K562 (cell line): ENCODE results near the gene CARMIL1. TPM values are rescaled to one million over a fixed set of nuclear protein-coding genes. Genes with fewer than 3 reads are reported as not detected.

Experiments used
- ATAC-seq: fragments of 200-7000 bp; cut with Tn5 transposase; 3 replicates; pipeline ENCODE4 v1.9.1; 2020; ENCODE audit warnings: moderate library complexity
- BruUV-seq: library from RNA; stranded (reverse); fragments of 400-500 nt; replicated peaks from 2 replicates; lab custom pipeline; 2021; lab: Mats Ljungman, UMichigan
- CTCF ChIA-PET: fragments of 300-600 bp; formaldehyde crosslinking; extraction: SDS; loops from one replicate; lab custom pipeline; 2021; ENCODE audit warnings: low intra/inter-chr PET ratio; lab: Yijun Ruan, JAX
- POLR2A ChIA-PET: fragments of 300-600, 350-650 bp; sonication (Branson Sonifier 250); formaldehyde crosslinking; extraction: SDS; loops from one replicate; lab custom pipeline; 2021; ENCODE audit warnings: antibody characterized with exemption, inconsistent platforms; lab: Yijun Ruan, JAX
- DNase-seq, 4 experiments: peaks; one replicate each; pipeline versions ENCODE4 v3.0.0 to v3.0.0-alpha.2; 2011 to 2018; ENCODE audit warnings: low spot score in 3 of 4, mixed read lengths in 3 of 4; ENCODE audit errors: extremely low read depth in 1 of 4
- FAIRE-seq: peaks from 2 replicates; lab custom pipeline; 2011; peaks lifted over from hg19 to GRCh38; lab: Jason Lieb, UNC
- H2AFZ ChIP-seq: 2 replicates; pipeline ENCODE4 v1.6.0; 2011; ENCODE audit warnings: low read depth, low read length, control low read depth, inconsistent platforms
- H3K27ac ChIP-seq: fragments of 200-600 bp; 3 replicates; pipeline ENCODE4 v1.8.0; 2011; ENCODE audit warnings: low read depth, mild to moderate bottlenecking, control low read depth, inconsistent platforms, low read length, moderate library complexity, mixed read lengths; ENCODE audit errors: extremely low read depth
- H3K27me3 ChIP-seq, 2 experiments: fragments of 300-600 bp in 1 of 2; 2 replicates in 1 of 2; 3 replicates in 1 of 2; pipeline versions ENCODE4 v1.6.0 to v1.8.0; 2011; ENCODE audit warnings: inconsistent platforms in 2 of 2, low read length in 2 of 2, mild to moderate bottlenecking in 1 of 2, mixed read lengths in 1 of 2, moderate library complexity in 1 of 2; ENCODE audit not compliant: control insufficient read depth in 2 of 2, insufficient read depth in 2 of 2
- H3K36me3 ChIP-seq: fragments of 300-600 bp; 3 replicates; pipeline ENCODE4 v1.8.0; 2011; ENCODE audit warnings: mild to moderate bottlenecking, low read length, inconsistent platforms; ENCODE audit not compliant: control insufficient read depth, insufficient read depth
- H3K4me1 ChIP-seq, 2 experiments: fragments of 200-600 bp in 1 of 2; replicated peaks in 1 of 2; 2 replicates in 1 of 2; 3 replicates in 1 of 2; pipeline versions ENCODE4 v1.5.1 to v1.8.0; 2011; ENCODE audit warnings: inconsistent platforms in 2 of 2, low read length in 2 of 2, mild to moderate bottlenecking in 1 of 2, mixed read lengths in 1 of 2, moderate library complexity in 1 of 2; ENCODE audit not compliant: control insufficient read depth in 2 of 2, insufficient read depth in 2 of 2
- H3K4me2 ChIP-seq: 2 replicates; pipeline ENCODE4 v1.6.1; 2011; ENCODE audit warnings: low read length, control low read depth, inconsistent platforms, mixed read lengths; ENCODE audit not compliant: insufficient read depth
- H3K4me3 ChIP-seq: fragments of 200-600 bp; sonication (generic), shearing (Covaris generic); 2 replicates; pipeline ENCODE4 v1.5.1; 2016; ENCODE audit warnings: control low read depth, inconsistent platforms
- H3K79me2 ChIP-seq: fragments of 200-600 bp; 3 replicates; pipeline ENCODE4 v1.8.0; 2011; ENCODE audit warnings: low read length, inconsistent platforms; ENCODE audit not compliant: control insufficient read depth, insufficient read depth
- H3K9ac ChIP-seq, 2 experiments: 2 replicates each; pipeline versions ENCODE4 v1.6.0 to v1.6.1; 2011; ENCODE audit warnings: low read depth in 2 of 2, low read length in 2 of 2, control low read depth in 1 of 2, inconsistent platforms in 1 of 2, mild to moderate bottlenecking in 1 of 2, mixed read lengths in 1 of 2; ENCODE audit not compliant: insufficient read depth in 1 of 2
- H3K9me1 ChIP-seq: one replicate; pipeline ENCODE4 v1.6.0; 2011; ENCODE audit warnings: inconsistent platforms, mild to moderate bottlenecking, low read length, moderate library complexity; ENCODE audit not compliant: control insufficient read depth, insufficient read depth
- H3K9me3 ChIP-seq: replicated peaks from 2 replicates; pipeline ENCODE4 v1.5.1; 2011; ENCODE audit warnings: low read depth, low read length, inconsistent platforms; ENCODE audit not compliant: control insufficient read depth, insufficient read depth
- H4K20me1 ChIP-seq: replicated peaks from 2 replicates; pipeline ENCODE4 v1.6.1; 2011; ENCODE audit warnings: low read length, inconsistent platforms, mixed read lengths; ENCODE audit not compliant: control insufficient read depth, insufficient read depth
- CBX3 ChIP-seq, 2 experiments: IDR thresholded peaks; 1 replicate in 1 of 2; 2 replicates in 1 of 2; pipeline ENCODE4 v1.6.1; 2012; ENCODE audit warnings: inconsistent platforms in 2 of 2, low read length in 2 of 2, borderline replicate concordance in 1 of 2, control low read depth in 1 of 2
- EHMT2 ChIP-seq: fragments of 450-650 bp; IDR thresholded peaks from 2 replicates; pipeline ENCODE4 v1.6.1; 2018; ENCODE audit warnings: antibody characterized with exemption
- EP400 ChIP-seq: fragments of 450-650 bp; IDR thresholded peaks from 2 replicates; pipeline ENCODE4 v1.6.1; 2017; ENCODE audit warnings: antibody characterized with exemption, mild to moderate bottlenecking, moderate library complexity
- KHSRP ChIP-seq: fragments of 450-650 bp; IDR thresholded peaks from 2 replicates; pipeline ENCODE4 v1.6.1; 2017
- POLR3A ChIP-seq: IDR thresholded peaks from 2 replicates; pipeline ENCODE4 v1.6.1; 2011; ENCODE audit warnings: borderline replicate concordance, mild to moderate bottlenecking, moderate library complexity; ENCODE audit not compliant: insufficient read length, insufficient read depth; ENCODE audit errors: extremely low read depth
- PRPF4 ChIP-seq: fragments of 200-400 bp; formaldehyde crosslinking; IDR thresholded peaks from one replicate; pipeline ENCODE4 v1.6.1; 2017; ENCODE audit warnings: low read length, low read depth, mild to moderate bottlenecking; ENCODE audit not compliant: insufficient read depth, poor library complexity, severe bottlenecking
- PYGO2 ChIP-seq: fragments of 450-650 bp; IDR thresholded peaks from 2 replicates; pipeline ENCODE4 v1.6.1; 2016; ENCODE audit warnings: mild to moderate bottlenecking, missing genetic modification characterization, moderate library complexity, missing compliant biosample characterization
- RCOR1 ChIP-seq, 2 experiments: IDR thresholded peaks; 2 replicates each; pipeline ENCODE4 v1.6.1; 2012; ENCODE audit warnings: low read depth in 2 of 2, low read length in 2 of 2, borderline replicate concordance in 1 of 2, improper control_type of control experiment in 1 of 2
- SAFB2 ChIP-seq: fragments of 200-400 bp; formaldehyde crosslinking; IDR thresholded peaks from 2 replicates; pipeline ENCODE4 v1.6.1; 2018; ENCODE audit warnings: borderline replicate concordance, low read length, low read depth, moderate library complexity; ENCODE audit not compliant: severe bottlenecking
- WGBS: fragments of 100-300 bp; shearing (Covaris generic); methylation state at CpG from one replicate; pipeline ENCODE4 v1.1.6; 2016; ENCODE audit warnings: low coverage, mixed read lengths; ENCODE audit not compliant: insufficient coverage; ENCODE audit errors: missing lambda C conversion rate; 5-methylcytosine and 5-hydroxymethylcytosine counted together
- in situ Hi-C: fragments of 300-500 bp; cut with MboI; formaldehyde crosslinking; loops from 4 replicates; pipeline ENCODE4 v1.15.0; 2018; ENCODE audit warnings: inconsistent platforms, mixed read lengths
- intact Hi-C: fragments of 100-400 bp; cut with micrococcal nuclease; formaldehyde crosslinking; loops from 2 replicates; pipeline ENCODE4 v1.14.2; 2022
- polyA plus RNA-seq, 8 experiments: library from polyadenylated mRNA; depleted of rRNA in 4 of 8; stranded (reverse) in 5 of 8; unstranded in 3 of 8; fragments of >200 nt; fragmentation: Nextera tagmentation in 2 of 8; fragmentation: Illumina TruSeq in 1 of 8; extraction: Ambion mirVana in 2 of 8; extraction: Trizol in 1 of 8; gene quantifications; 2 replicates each; pipeline versions ENCODE4 v1.2.1 to v1.2.3, GENCODE V29; 2011 to 2014; ENCODE audit warnings: inconsistent platforms in 1 of 8, missing spikeins in 1 of 8
- total RNA-seq, 7 experiments: library from RNA; depleted of rRNA in 6 of 7; stranded (reverse); fragments of >200 nt in 6 of 7; fragmentation: Illumina TruSeq in 2 of 7; extraction: Trizol in 2 of 7; gene quantifications; 2 replicates each; pipeline versions ENCODE4 v1.2.1 to v1.2.3, GENCODE V29; 2011 to 2021; ENCODE audit warnings: low replicate concordance in 1 of 7
- TF ChIP-seq, protein P1 (sequence below): fragments of 450-650 bp; IDR thresholded peaks from 2 replicates; pipeline ENCODE4 v1.6.1; 2018; ENCODE audit not compliant: partially characterized antibody

Gene CARMIL1
- total and polyA plus RNA-seq, 9 of the 15 experiments (the other 6 are each of a cell fraction or from before 2014, with no cell fraction given), result 0.04 to 0.32 (median 0.10) TPM; not detected in 1

DNA sequence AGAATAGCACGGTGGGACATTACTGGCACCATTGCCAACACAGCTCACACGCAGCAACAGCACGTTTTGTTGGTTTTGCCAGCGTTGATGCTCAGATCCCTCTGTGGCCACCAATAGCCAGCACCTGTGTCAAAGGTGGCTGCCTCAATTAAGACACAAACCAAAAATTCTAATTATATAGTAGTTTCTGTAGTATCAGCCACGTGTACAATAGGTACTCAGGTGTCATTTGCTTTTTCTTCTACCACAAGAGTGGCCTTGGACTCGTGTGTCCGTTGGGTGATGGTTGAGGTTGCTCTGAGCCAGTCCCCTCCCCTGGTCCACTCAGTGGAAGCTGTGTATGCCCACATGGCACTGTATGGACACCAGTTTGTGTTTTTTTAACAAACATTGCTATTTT is 105.1 kb downstream of the CARMIL1 start (continued):
- TF ChIP-seq EHMT2 (no peak), RCOR1 (IDR thresholded peaks at IDR 0.05; ENCODE audit: borderline replicate concordance in 1 of 2, low read depth in 2 of 2, low read length in 2 of 2) (no peak), POLR3A (no peak), KHSRP (no peak)
- TF ChIP-seq, protein P1, sequence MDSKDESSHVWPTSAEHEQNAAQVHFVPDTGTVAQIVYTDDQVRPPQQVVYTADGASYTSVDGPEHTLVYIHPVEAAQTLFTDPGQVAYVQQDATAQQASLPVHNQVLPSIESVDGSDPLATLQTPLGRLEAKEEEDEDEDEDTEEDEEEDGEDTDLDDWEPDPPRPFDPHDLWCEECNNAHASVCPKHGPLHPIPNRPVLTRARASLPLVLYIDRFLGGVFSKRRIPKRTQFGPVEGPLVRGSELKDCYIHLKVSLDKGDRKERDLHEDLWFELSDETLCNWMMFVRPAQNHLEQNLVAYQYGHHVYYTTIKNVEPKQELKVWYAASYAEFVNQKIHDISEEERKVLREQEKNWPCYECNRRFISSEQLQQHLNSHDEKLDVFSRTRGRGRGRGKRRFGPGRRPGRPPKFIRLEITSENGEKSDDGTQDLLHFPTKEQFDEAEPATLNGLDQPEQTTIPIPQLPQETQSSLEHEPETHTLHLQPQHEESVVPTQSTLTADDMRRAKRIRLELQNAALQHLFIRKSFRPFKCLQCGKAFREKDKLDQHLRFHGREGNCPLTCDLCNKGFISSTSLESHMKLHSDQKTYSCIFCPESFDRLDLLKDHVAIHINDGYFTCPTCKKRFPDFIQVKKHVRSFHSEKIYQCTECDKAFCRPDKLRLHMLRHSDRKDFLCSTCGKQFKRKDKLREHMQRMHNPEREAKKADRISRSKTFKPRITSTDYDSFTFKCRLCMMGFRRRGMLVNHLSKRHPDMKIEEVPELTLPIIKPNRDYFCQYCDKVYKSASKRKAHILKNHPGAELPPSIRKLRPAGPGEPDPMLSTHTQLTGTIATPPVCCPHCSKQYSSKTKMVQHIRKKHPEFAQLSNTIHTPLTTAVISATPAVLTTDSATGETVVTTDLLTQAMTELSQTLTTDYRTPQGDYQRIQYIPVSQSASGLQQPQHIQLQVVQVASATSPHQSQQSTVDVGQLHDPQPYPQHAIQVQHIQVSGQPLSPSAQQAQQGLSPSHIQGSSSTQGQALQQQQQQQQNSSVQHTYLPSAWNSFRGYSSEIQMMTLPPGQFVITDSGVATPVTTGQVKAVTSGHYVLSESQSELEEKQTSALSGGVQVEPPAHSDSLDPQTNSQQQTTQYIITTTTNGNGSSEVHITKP, result no peak

DNA sequence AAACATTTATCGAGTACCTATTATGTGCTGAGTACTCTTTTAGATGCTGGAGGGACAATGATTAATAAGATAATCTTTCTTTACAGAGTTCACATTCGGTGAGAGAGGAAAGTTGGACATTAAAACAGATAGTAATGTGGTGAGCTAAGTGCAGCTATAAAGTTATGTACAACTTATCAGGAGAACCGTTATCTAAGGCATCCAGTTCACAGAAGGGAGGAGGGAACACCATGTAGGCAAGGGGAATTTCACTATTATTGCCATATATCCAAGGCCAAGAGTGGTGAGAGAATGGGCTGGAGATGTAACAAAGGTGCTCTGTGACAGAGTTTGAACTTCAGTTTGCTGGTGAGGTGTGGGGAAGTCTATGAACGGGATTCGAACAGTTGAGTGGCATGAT is 105.8 kb downstream of the CARMIL1 start:
- H2AFZ ChIP-seq, result no peak overlapping the region
- TF ChIP-seq CBX3 (IDR thresholded peaks at IDR 0.05; ENCODE audit: borderline replicate concordance in 1 of 2, low read length in 2 of 2) (no peak), PRPF4 (no peak), PYGO2 (no peak), EP400 (no peak), SAFB2 (no peak)
- no peaks in the 10 kb centered on the region for H3K9me3 ChIP-seq
- H3K9ac ChIP-seq, result no peak overlapping the region
- H3K27me3 ChIP-seq, result 0 out of 5 replicates have a peak, but pooled peaks cover 0 to 4% of the 10 kb centered on the region in 2 experiments
- H3K4me1 ChIP-seq, result no peaks in the 10 kb centered on the region
- ChIA-PET POLR2A (interaction anchor here (1.4 kb wide), 1 partner anchor 14 kb away, joined by 3 read pairs; no protein-coding TSS in a partner anchor), CTCF (no interaction called here)
- no peak for DNase-seq
- H3K36me3 ChIP-seq, result no peaks in the 10 kb centered on the region
- WGBS, result 0% methylated on average over 5 of the region's 5 CpGs
- H3K9me1 ChIP-seq, result no peaks in the 10 kb centered on the region
- H3K4me3 ChIP-seq, result no peak overlapping the region
- in situ Hi-C loops (no loop called here), intact Hi-C loops (no loop called here)
- no peak for FAIRE-seq
- no peak overlapping the region for H3K4me2 ChIP-seq
- no peaks in the 10 kb centered on the region for H3K79me2 ChIP-seq
- no peaks in the 10 kb centered on the region for H4K20me1 ChIP-seq
- no peak overlapping the region for H3K27ac ChIP-seq
- no TSS peak for BruUV-seq
- ATAC-seq, result no peak
